Stomach smooth muscle (tissue), 2 donors: Measurements from ENCODE around the gene NFATC1.

ENCODE experiments used
- H3K27ac ChIP-seq: one replicate; pipeline ENCODE4 v1.7.0; 2013; ENCODE audit warnings: mild to moderate bottlenecking, low read length, inconsistent platforms
- H3K27me3 ChIP-seq, 2 donors: one replicate each; pipeline ENCODE4 v1.7.0; 2013; ENCODE audit warnings: low read length in 2 of 2; ENCODE audit not compliant: insufficient read depth in 2 of 2, control insufficient read depth in 1 of 2
- H3K36me3 ChIP-seq, 2 donors: one replicate each; pipeline ENCODE4 v1.7.0; 2013; ENCODE audit warnings: low read length in 2 of 2; ENCODE audit not compliant: control insufficient read depth in 2 of 2, insufficient read depth in 2 of 2
- H3K4me1 ChIP-seq: one replicate; pipeline ENCODE4 v1.7.0; 2013; ENCODE audit warnings: low read length; ENCODE audit not compliant: control insufficient read depth, insufficient read depth
- H3K4me3 ChIP-seq, 2 donors: one replicate each; pipeline ENCODE4 v1.7.0; 2013; ENCODE audit warnings: low read length in 2 of 2
- H3K9ac ChIP-seq, 2 donors: one replicate each; pipeline ENCODE4 v1.7.0; 2013; ENCODE audit warnings: low read length in 2 of 2, mild to moderate bottlenecking in 1 of 2
- H3K9me3 ChIP-seq, 2 donors: one replicate each; pipeline ENCODE4 v1.7.0; 2013; ENCODE audit warnings: low read length in 2 of 2; ENCODE audit not compliant: control insufficient read depth in 2 of 2
- donor health status: healthy.
- donor health status: Pancreatic carcinoma.

NFATC1 gene

GRCh38 chr18:79540161-79540903 lies 144.6 kb downstream of the NFATC1 start:
- Histone ChIP-seq H3K4me1 (no peaks in the 10 kb centered on the region), H3K4me3 (no peak overlapping the region), H3K36me3 (no peaks in the 10 kb centered on the region), H3K9ac (no peak overlapping the region), H3K27me3 (no peaks in the 10 kb centered on the region), H3K9me3 (peaks cover 5 to 7% of the 10 kb centered on the region in 2 donors), H3K27ac (no peak overlapping the region)

- no peak overlapping the region for H3K9ac ChIP-seq
- H3K4me3 ChIP-seq: no peak overlapping the region
- H3K4me1 ChIP-seq: no peaks in the 10 kb centered on the region
- peaks cover 5 to 7% of the 10 kb centered on the region in 2 donors for H3K9me3 ChIP-seq
- no peaks in the 10 kb centered on the region for H3K27me3 ChIP-seq
- H3K27ac ChIP-seq: no peak overlapping the region
- no peaks in the 10 kb centered on the region for H3K36me3 ChIP-seq
These were observed 145.2 kb downstream of the NFATC1 start for GRCh38 chr18:79540904-79541282.

GRCh38 chr18:79542213-79542612 lies 146.5 kb downstream of the NFATC1 start:
- peaks cover 5 to 7% of the 10 kb centered on the region in 2 donors for H3K9me3 ChIP-seq
- no peak overlapping the region for H3K4me3 ChIP-seq
- H3K27ac ChIP-seq: no peak overlapping the region

GRCh38 chr18:79542876-79543750 lies 147.4 kb downstream of the NFATC1 start:
- H3K27me3 ChIP-seq: no peaks in the 10 kb centered on the region
- no peak overlapping the region for H3K27ac ChIP-seq
- no peaks in the 10 kb centered on the region for H3K4me1 ChIP-seq
- no peaks in the 10 kb centered on the region for H3K36me3 ChIP-seq
- H3K9me3 ChIP-seq: peaks cover 0 to 1% of the 10 kb centered on the region in 2 donors
- H3K4me3 ChIP-seq: no peak overlapping the region
- H3K9ac ChIP-seq: no peak overlapping the region

More at GRCh38 chr18:79542213-79542612, 146.5 kb downstream of the NFATC1 start:
- no peaks in the 10 kb centered on the region for H3K4me1 ChIP-seq
- no peaks in the 10 kb centered on the region for H3K36me3 ChIP-seq
- H3K9ac ChIP-seq: no peak overlapping the region
- H3K27me3 ChIP-seq: no peaks in the 10 kb centered on the region

GRCh38 chr18:79543861-79544385 lies 148.2 kb downstream of the NFATC1 start:
- H3K36me3 ChIP-seq: no peaks in the 10 kb centered on the region
- H3K9me3 ChIP-seq: no peaks in the 10 kb centered on the region
- no peak overlapping the region for H3K9ac ChIP-seq
- no peaks in the 10 kb centered on the region for H3K27me3 ChIP-seq
- H3K4me1 ChIP-seq: no peaks in the 10 kb centered on the region
- no peak overlapping the region for H3K4me3 ChIP-seq
- no peak overlapping the region for H3K27ac ChIP-seq

- H3K27ac ChIP-seq: no peak overlapping the region
- H3K36me3 ChIP-seq: no peaks in the 10 kb centered on the region
- H3K9me3 ChIP-seq: no peaks in the 10 kb centered on the region
- H3K4me3 ChIP-seq: no peak overlapping the region
- H3K4me1 ChIP-seq: no peaks in the 10 kb centered on the region
- H3K9ac ChIP-seq: no peak overlapping the region
- no peaks in the 10 kb centered on the region for H3K27me3 ChIP-seq
These were observed 148.7 kb downstream of the NFATC1 start for GRCh38 chr18:79544386-79544963.

GRCh38 chr18:79545255-79545654 lies 149.5 kb downstream of the NFATC1 start:
- H3K9ac ChIP-seq: no peak overlapping the region
- H3K36me3 ChIP-seq: no peaks in the 10 kb centered on the region
- no peak overlapping the region for H3K4me3 ChIP-seq
- no peaks in the 10 kb centered on the region for H3K4me1 ChIP-seq
- H3K9me3 ChIP-seq: no peaks in the 10 kb centered on the region
- H3K27me3 ChIP-seq: no peaks in the 10 kb centered on the region
- no peak overlapping the region for H3K27ac ChIP-seq

GRCh38 chr18:79545736-79546171 lies 150.0 kb downstream of the NFATC1 start:
- H3K9ac ChIP-seq: no peak overlapping the region
- no peaks in the 10 kb centered on the region for H3K9me3 ChIP-seq
- no peaks in the 10 kb centered on the region for H3K27me3 ChIP-seq
- H3K36me3 ChIP-seq: no peaks in the 10 kb centered on the region
- H3K27ac ChIP-seq: no peak overlapping the region
- no peak overlapping the region for H3K4me3 ChIP-seq
- no peaks in the 10 kb centered on the region for H3K4me1 ChIP-seq

GRCh38 chr18:79546781-79547272 lies 151.1 kb downstream of the NFATC1 start:
- Histone ChIP-seq H3K4me3 (no peak overlapping the region), H3K27me3 (no peaks in the 10 kb centered on the region), H3K36me3 (no peaks in the 10 kb centered on the region), H3K4me1 (no peaks in the 10 kb centered on the region), H3K9me3 (no peaks in the 10 kb centered on the region), H3K27ac (no peak overlapping the region), H3K9ac (no peak overlapping the region)

- Histone ChIP-seq H3K27ac (no peak overlapping the region), H3K4me3 (no peak overlapping the region), H3K27me3 (no peaks in the 10 kb centered on the region), H3K36me3 (no peaks in the 10 kb centered on the region), H3K4me1 (no peaks in the 10 kb centered on the region), H3K9ac (no peak overlapping the region), H3K9me3 (no peaks in the 10 kb centered on the region)
These were observed 151.8 kb downstream of the NFATC1 start for GRCh38 chr18:79547413-79548076.
